Progenitor cell of endocrine pancreas (in vitro differentiated cells): Measurements from ENCODE around the gene GRK5. TPM values are rescaled to one million over a fixed set of nuclear protein-coding genes. Genes with fewer than 3 reads are reported as not detected.

Experiments
- DNase-seq: peaks from one replicate; pipeline ENCODE4 v3.0.0; 2021; ENCODE audit warnings: low spot score; ENCODE audit not compliant: unreplicated experiment
- H3K27ac Mint-ChIP-seq: 2 replicates; pipeline ENCODE4 v1.8.0; 2021; ENCODE audit warnings: mild to moderate bottlenecking, moderate library complexity, mixed read lengths
- H3K27me3 Mint-ChIP-seq: 2 replicates; pipeline ENCODE4 v1.8.0; 2021; ENCODE audit warnings: mixed read lengths
- H3K36me3 Mint-ChIP-seq: 2 replicates; pipeline ENCODE4 v1.8.0; 2022; ENCODE audit warnings: mixed read lengths; ENCODE audit not compliant: insufficient read depth
- H3K4me1 Mint-ChIP-seq: 2 replicates; pipeline ENCODE4 v1.8.0; 2021; ENCODE audit warnings: low read depth, mixed read lengths
- H3K4me3 Mint-ChIP-seq: 2 replicates; pipeline ENCODE4 v1.8.0; 2021; ENCODE audit warnings: low read depth, mild to moderate bottlenecking, moderate library complexity, mixed read lengths
- H3K9me3 Mint-ChIP-seq: 2 replicates; pipeline ENCODE4 v1.8.0; 2021; ENCODE audit warnings: low read depth, mixed read lengths
- CTCF ChIP-seq: fragments of 200-600 bp; sonication (generic); IDR thresholded peaks from one replicate; pipeline ENCODE4 v1.5.0; 2021; ENCODE audit warnings: antibody characterized with exemption, mild to moderate bottlenecking; ENCODE audit not compliant: unreplicated experiment
- total RNA-seq: library from RNA; stranded (reverse); gene quantifications from 2 replicates; pipeline ENCODE4 v1.2.1, GENCODE V29; 2021

The GRK5 gene
- total RNA-seq, 1 donor from 2014 or later, result 21.6 TPM

DNA sequence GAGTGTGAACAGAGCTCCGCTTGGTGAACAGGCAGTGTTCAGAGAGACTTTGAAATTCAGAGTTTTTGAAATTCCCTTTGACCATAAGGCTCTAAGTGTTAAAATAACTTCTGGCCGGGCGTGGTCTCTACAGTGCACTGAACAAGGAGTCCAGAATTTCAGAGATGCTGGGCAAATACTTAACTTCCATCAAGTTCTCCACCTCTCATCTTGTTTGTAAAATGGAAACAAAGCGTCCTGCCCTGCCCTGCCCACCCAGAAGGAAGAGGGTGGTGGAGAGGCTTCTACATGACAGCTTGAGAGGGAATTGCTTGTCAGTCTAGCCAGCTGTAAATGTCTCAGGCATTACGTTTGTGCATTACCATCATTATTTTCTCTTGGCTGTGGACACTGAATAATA, 232.6 kb downstream of the GRK5 start:
- H3K27ac Mint-ChIP-seq, result no peak overlapping the region
- no peak for TF ChIP-seq CTCF
- DNase-seq, result no peak
- peaks cover 18% of the 10 kb centered on the region for H3K36me3 Mint-ChIP-seq
- peaks cover 3% of the 10 kb centered on the region for H3K9me3 Mint-ChIP-seq
- no peak overlapping the region for H3K4me3 Mint-ChIP-seq
- no peaks in the 10 kb centered on the region for H3K4me1 Mint-ChIP-seq
- no peaks in the 10 kb centered on the region for H3K27me3 Mint-ChIP-seq

DNA sequence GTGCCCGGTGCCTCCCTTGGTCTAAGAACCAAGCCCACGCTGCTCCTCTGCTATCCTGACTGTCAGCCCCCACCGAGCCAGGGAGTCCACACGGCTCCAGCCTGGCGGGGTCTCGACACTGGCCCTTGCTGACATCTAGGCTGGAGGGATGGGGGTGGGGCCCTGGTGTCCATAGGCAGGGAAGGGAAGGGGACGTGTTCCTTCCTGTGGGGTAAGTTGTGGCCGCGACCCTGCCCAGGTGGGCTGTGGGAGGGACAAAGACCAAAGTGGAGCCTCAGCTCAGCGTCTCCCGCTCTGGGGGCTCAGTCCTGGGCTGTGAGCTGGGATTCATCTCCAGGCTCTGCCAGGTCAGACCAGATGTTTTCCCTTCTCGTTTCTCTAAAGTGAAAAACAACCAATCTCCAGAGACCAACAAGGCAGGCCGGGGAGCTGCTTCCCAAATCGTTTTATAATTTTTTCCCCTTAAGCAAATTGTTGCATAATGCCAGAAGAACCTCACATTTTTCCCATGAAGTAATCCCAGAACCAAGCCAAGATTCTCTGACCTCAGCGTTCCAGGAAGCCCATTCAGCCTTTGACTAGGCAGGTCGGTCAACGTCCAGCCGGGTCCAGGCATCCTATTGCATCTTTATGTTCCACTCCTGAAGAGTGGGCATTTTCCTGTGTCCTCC, 233.9 kb downstream of the GRK5 start:
- TF ChIP-seq CTCF, result no peak
- no peaks in the 10 kb centered on the region for H3K4me1 Mint-ChIP-seq
- H3K27me3 Mint-ChIP-seq, result no peaks in the 10 kb centered on the region
- H3K36me3 Mint-ChIP-seq, result peaks cover 11% of the 10 kb centered on the region
- no peak overlapping the region for H3K4me3 Mint-ChIP-seq
- no peak overlapping the region for H3K27ac Mint-ChIP-seq
- no peak for DNase-seq
- H3K9me3 Mint-ChIP-seq, result no peaks in the 10 kb centered on the region

GRCh38 chr10:119441921-119442757, 234.8 kb downstream of the GRK5 start:
- Mint-ChIP-seq H3K4me3 (no peak overlapping the region), H3K9me3 (no peaks in the 10 kb centered on the region), H3K36me3 (peaks cover 11% of the 10 kb centered on the region), H3K27ac (no peak overlapping the region), H3K27me3 (no peaks in the 10 kb centered on the region), H3K4me1 (no peaks in the 10 kb centered on the region)
- no peak for TF ChIP-seq CTCF
- DNase-seq, result no peak

DNA sequence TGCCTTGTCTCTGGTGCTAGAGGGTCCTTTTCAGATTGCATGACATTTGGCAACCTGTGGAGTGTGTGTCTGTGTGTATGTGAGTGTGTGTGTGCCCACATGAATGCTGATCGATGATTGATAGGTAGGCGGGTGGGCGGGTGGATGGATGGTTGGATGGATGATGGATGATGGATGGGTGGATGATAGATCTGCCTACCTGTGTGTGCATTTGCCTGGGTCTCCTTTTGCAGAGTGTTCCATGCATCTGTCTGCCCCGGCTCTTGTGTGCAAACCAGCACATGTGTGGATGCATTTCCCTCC, 235.3 kb downstream of the GRK5 start:
- Mint-ChIP-seq H3K9me3 (no peaks in the 10 kb centered on the region), H3K27ac (peak overlapping the region; percentile 38), H3K4me3 (no peak overlapping the region), H3K36me3 (peaks cover 12% of the 10 kb centered on the region), H3K27me3 (no peaks in the 10 kb centered on the region), H3K4me1 (no peaks in the 10 kb centered on the region)
- no peak for TF ChIP-seq CTCF
- no peak for DNase-seq

DNA sequence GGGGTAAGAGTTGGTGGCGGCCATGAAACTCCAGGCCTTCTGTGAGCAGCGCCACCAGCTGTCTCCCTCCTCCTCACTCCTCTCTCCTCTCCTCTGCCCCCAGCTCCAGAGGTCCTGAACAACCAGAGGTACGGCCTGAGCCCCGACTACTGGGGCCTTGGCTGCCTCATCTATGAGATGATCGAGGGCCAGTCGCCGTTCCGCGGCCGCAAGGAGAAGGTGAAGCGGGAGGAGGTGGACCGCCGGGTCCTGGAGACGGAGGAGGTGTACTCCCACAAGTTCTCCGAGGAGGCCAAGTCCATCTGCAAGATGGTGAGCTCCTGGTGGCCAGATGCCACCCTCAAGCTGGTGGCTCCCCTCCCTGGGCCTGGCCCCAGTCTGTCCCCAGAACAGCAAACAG, 236.1 kb downstream of the GRK5 start:
- no peak overlapping the region for H3K27ac Mint-ChIP-seq
- no peaks in the 10 kb centered on the region for H3K4me1 Mint-ChIP-seq
- H3K4me3 Mint-ChIP-seq, result no peak overlapping the region
- peaks cover 8% of the 10 kb centered on the region for H3K36me3 Mint-ChIP-seq
- no peak for TF ChIP-seq CTCF
- H3K9me3 Mint-ChIP-seq, result no peaks in the 10 kb centered on the region
- no peak for DNase-seq
- H3K27me3 Mint-ChIP-seq, result no peaks in the 10 kb centered on the region
